ENCODE measurements around the gene UNC93B1. TPM values are rescaled to one million over a fixed set of nuclear protein-coding genes. Genes with fewer than 3 reads are reported as not detected.

UNC93B1 gene
- total and polyA plus RNA-seq, 2 of the 13 experiments (the other 11 are each of a cell fraction or from before 2014, with no cell fraction given) = 8.8 to 18.9 TPM

GRCh38 chr11:68036141-68036716 lies 32.3 kb upstream of the UNC93B1 start:
- H3K4me2 ChIP-seq (ENCODE audit: low read depth, low read length) = no peak overlapping the region
- H3K79me2 ChIP-seq (ENCODE audit: insufficient read depth, low read length) = peaks cover 30% of the 10 kb centered on the region
- no peaks in the 10 kb centered on the region for H4K20me1 ChIP-seq (ENCODE audit: insufficient read depth, low read length)
- H3K9me3 ChIP-seq (ENCODE audit: low read length) = no peaks in the 10 kb centered on the region
- H3K27me3 ChIP-seq (ENCODE audit: control insufficient read depth in 1 of 2, insufficient read depth in 2 of 2, low read length in 2 of 2) = no peaks in the 10 kb centered on the region; a peak in 1 of 5 replicates
- POLR2A ChIA-PET = interaction anchor here (2.3 kb wide), 1 partner anchor 10 kb away, joined by 13 read pairs; no protein-coding TSS in a partner anchor
- intact Hi-C loops (cut with micrococcal nuclease; ENCODE audit: unreplicated experiment) (no loop called here), in situ Hi-C loops (cut with HindIII; ENCODE audit: extremely low pct_ligation_motif_present, low pct_unique_long_range_greater_than_20kb) (no loop called here)
- CTCF ChIA-PET (ENCODE audit: low intra/inter-chr PET ratio, low total read pairs) = no interaction called here
- H2AFZ ChIP-seq (ENCODE audit: low read length) = no peak overlapping the region
- ATAC-seq (no peak), DNase-seq (ENCODE audit: low spot score) (no peak), FAIRE-seq (no peak)
- H3K9ac ChIP-seq (ENCODE audit: insufficient read depth, low read depth, low read length) = no peak overlapping the region
- peaks cover 8 to 13% of the 10 kb centered on the region in 2 experiments; a peak in 3 of 5 replicates for H3K36me3 ChIP-seq (replicated peaks in 1 of 2; ENCODE audit: control insufficient read depth in 1 of 2, insufficient read depth in 2 of 2, low read length in 2 of 2)
- no TSS peak for BruUV-seq (replicated peaks)
- TF ChIP-seq FUBP1 (CRISPR knock-in tag; IDR thresholded peaks at IDR 0.05; ENCODE audit: borderline replicate concordance) (no peak), ZBTB38 (CRISPR knock-in tag; IDR thresholded peaks at IDR 0.05) (peak; percentile 48), U2AF1 (optimal IDR thresholded peaks at IDR 0.05; ENCODE audit: low read depth, low read length) (no peak), RBFOX2 (IDR thresholded peaks at IDR 0.05; ENCODE audit: low read depth, low read length) (peak; percentile 61), AGO2 (optimal IDR thresholded peaks at IDR 0.05; ENCODE audit: low read depth, low read length) (peak; percentile 56), SALL2 (CRISPR knock-in tag; IDR thresholded peaks at IDR 0.05) (no peak), TP53 (CRISPR knock-in tag; conservative IDR thresholded peaks at IDR 0.05) (no peak), ETV6 (CRISPR knock-in tag; conservative IDR thresholded peaks at IDR 0.05) (no peak), CTCF (CRISPR knock-in tag; IDR thresholded peaks at IDR 0.05) (0 out of 2 replicates have a peak, but pooled peaks have one; percentile 22), ZBED4 (CRISPR knock-in tag; IDR thresholded peaks at IDR 0.05; ENCODE audit: borderline replicate concordance) (no peak), AGO1 (IDR thresholded peaks at IDR 0.05; ENCODE audit: low read depth, low read length, poor library complexity, severe bottlenecking) (peak; percentile 29)
- WGBS (ENCODE audit: low lambda C conversion rate) = 95% methylated on average over 8 of the region's 27 CpGs
- peak overlapping the region; percentile 95 for H3K27ac ChIP-seq (ENCODE audit: extremely low read length, insufficient read depth, low read length)
- H3K4me3 ChIP-seq (replicated peaks in 1 of 3; ENCODE audit: insufficient read depth in 1 of 3, low read depth in 2 of 3, low read length in 3 of 3) = no peak overlapping the region
- peaks cover 42% of the 10 kb centered on the region for H3K4me1 ChIP-seq (ENCODE audit: insufficient read depth, low read length)
